Measurements from ENCODE around the gene DOCK3. TPM values are rescaled to one million over a fixed set of nuclear protein-coding genes. Genes with fewer than 3 reads are reported as not detected.

Gene DOCK3
- total RNA-seq, 1 experiment from 2014 or later = 0.14 TPM

DNA sequence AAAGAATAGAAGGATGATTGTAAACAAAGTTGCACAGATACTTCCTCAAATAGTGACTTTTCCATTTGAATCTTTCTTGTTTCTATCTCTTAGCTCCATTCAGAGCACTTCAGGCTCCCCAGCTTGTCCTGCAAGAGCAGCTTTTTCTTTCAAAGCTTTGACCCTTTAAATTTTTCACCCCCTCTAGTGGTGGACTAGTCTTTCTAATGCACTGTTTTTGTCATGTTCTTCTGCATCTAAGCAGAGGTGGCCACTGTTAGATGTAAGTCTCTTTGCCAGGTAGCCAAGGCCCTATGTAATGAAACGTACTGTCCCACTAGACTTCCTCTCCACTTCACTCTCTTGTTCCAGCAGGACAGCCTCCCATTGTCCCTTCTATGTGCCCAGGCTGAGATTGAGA is 636.3 kb downstream of the DOCK3 start:
- POLR2A ChIA-PET = no interaction called here
- H3K9me3 Mint-ChIP-seq (ENCODE audit: unreplicated experiment) = no peaks in the 10 kb centered on the region
- no TSS peak for BruUV-seq (replicated peaks)

GRCh38 chr3:51328206-51328605 is 653.5 kb downstream of the DOCK3 start:
- intact Hi-C loops (cut with micrococcal nuclease) = no loop called here
- CTCF ChIA-PET = interaction anchor here (0.6 to 1.1 kb wide), 3 partner anchors 11 to 26 kb away, joined by 3 to 7 read pairs (median 3); no protein-coding TSS in a partner anchor
- no TSS peak for BruUV-seq (replicated peaks)
- no peak overlapping the region for H3K4me3 Mint-ChIP-seq (ENCODE audit: unreplicated experiment)
- TF ChIP-seq, protein P1, sequence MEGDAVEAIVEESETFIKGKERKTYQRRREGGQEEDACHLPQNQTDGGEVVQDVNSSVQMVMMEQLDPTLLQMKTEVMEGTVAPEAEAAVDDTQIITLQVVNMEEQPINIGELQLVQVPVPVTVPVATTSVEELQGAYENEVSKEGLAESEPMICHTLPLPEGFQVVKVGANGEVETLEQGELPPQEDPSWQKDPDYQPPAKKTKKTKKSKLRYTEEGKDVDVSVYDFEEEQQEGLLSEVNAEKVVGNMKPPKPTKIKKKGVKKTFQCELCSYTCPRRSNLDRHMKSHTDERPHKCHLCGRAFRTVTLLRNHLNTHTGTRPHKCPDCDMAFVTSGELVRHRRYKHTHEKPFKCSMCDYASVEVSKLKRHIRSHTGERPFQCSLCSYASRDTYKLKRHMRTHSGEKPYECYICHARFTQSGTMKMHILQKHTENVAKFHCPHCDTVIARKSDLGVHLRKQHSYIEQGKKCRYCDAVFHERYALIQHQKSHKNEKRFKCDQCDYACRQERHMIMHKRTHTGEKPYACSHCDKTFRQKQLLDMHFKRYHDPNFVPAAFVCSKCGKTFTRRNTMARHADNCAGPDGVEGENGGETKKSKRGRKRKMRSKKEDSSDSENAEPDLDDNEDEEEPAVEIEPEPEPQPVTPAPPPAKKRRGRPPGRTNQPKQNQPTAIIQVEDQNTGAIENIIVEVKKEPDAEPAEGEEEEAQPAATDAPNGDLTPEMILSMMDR (IDR thresholded peaks at IDR 0.05; ENCODE audit: unreplicated experiment) = no peak
- no peaks in the 10 kb centered on the region for H3K36me3 Mint-ChIP-seq (ENCODE audit: insufficient read depth, unreplicated experiment)
- H3K9me3 Mint-ChIP-seq (ENCODE audit: unreplicated experiment) = peaks cover 7% of the 10 kb centered on the region
- no peaks in the 10 kb centered on the region for H3K4me1 Mint-ChIP-seq (ENCODE audit: insufficient read depth, unreplicated experiment)
- no peaks in the 10 kb centered on the region for H3K27me3 Mint-ChIP-seq (ENCODE audit: insufficient read depth, unreplicated experiment)
- no peak overlapping the region for H3K27ac Mint-ChIP-seq (ENCODE audit: low read depth, unreplicated experiment)
- POLR2A ChIA-PET = no interaction called here
- no peak for DNase-seq (ENCODE audit: unreplicated experiment)

More for the DNA sequence above, 636.3 kb downstream of the DOCK3 start:
- Mint-ChIP-seq H3K27me3 (ENCODE audit: insufficient read depth, unreplicated experiment) (no peaks in the 10 kb centered on the region), H3K4me3 (ENCODE audit: unreplicated experiment) (no peak overlapping the region), H3K27ac (ENCODE audit: low read depth, unreplicated experiment) (no peak overlapping the region), H3K36me3 (ENCODE audit: insufficient read depth, unreplicated experiment) (no peaks in the 10 kb centered on the region), H3K4me1 (ENCODE audit: insufficient read depth, unreplicated experiment) (no peaks in the 10 kb centered on the region)
- TF ChIP-seq, protein P1 (IDR thresholded peaks at IDR 0.05; ENCODE audit: unreplicated experiment) = peak; percentile 22
- CTCF ChIA-PET = interaction anchor here (0.6 to 2.2 kb wide), 10 partner anchors 8 to 696 kb away, joined by 3 to 12 read pairs (median 4); no protein-coding TSS in a partner anchor
- DNase-seq (ENCODE audit: unreplicated experiment) = peak; percentile 47
- intact Hi-C loops (cut with micrococcal nuclease) = loop anchor here (2.0 kb wide), 1 partner anchor 62 kb away; no protein-coding TSS in a partner anchor

GRCh38 chr3:51330046-51330445 is 655.3 kb downstream of the DOCK3 start:
- ChIA-PET POLR2A (no interaction called here), CTCF (interaction anchor here (1.5 kb wide), 1 partner anchor 42 kb away, joined by 3 read pairs; no protein-coding TSS in a partner anchor)
- H3K4me1 Mint-ChIP-seq (ENCODE audit: insufficient read depth, unreplicated experiment) = no peaks in the 10 kb centered on the region
- TF ChIP-seq, protein P1 (IDR thresholded peaks at IDR 0.05; ENCODE audit: unreplicated experiment) = no peak
- H3K4me3 Mint-ChIP-seq (ENCODE audit: unreplicated experiment) = no peak overlapping the region
- H3K27me3 Mint-ChIP-seq (ENCODE audit: insufficient read depth, unreplicated experiment) = no peaks in the 10 kb centered on the region
- BruUV-seq (replicated peaks) = no TSS peak
- no peak overlapping the region for H3K27ac Mint-ChIP-seq (ENCODE audit: low read depth, unreplicated experiment)
- no peaks in the 10 kb centered on the region for H3K36me3 Mint-ChIP-seq (ENCODE audit: insufficient read depth, unreplicated experiment)
- no peak for DNase-seq (ENCODE audit: unreplicated experiment)
- H3K9me3 Mint-ChIP-seq (ENCODE audit: unreplicated experiment) = no peaks in the 10 kb centered on the region
- intact Hi-C loops (cut with micrococcal nuclease) = no loop called here

DNA sequence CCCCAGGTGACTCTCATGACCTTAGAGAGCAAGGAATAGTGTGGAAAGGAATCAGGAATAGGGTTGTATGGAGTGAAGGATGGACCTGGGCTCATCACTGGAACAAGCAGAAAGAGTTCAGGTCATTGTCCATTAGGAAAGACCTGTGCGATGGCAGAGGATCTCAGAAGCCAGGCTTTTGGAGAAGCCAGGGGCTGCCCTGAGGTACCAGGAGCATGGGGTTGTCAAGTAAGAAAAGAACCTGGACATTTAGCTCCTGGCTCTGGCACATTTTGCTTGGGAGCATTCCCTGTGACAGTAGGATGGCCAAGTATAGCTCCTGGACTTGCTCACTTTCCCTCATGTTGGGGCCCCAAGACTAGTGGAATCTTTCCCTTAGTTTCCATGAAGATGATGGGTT is 657.4 kb downstream of the DOCK3 start:
- Mint-ChIP-seq H3K4me3 (ENCODE audit: unreplicated experiment) (no peak overlapping the region), H3K27me3 (ENCODE audit: insufficient read depth, unreplicated experiment) (no peaks in the 10 kb centered on the region), H3K27ac (ENCODE audit: low read depth, unreplicated experiment) (no peak overlapping the region), H3K36me3 (ENCODE audit: insufficient read depth, unreplicated experiment) (no peaks in the 10 kb centered on the region), H3K9me3 (ENCODE audit: unreplicated experiment) (no peaks in the 10 kb centered on the region), H3K4me1 (ENCODE audit: insufficient read depth, unreplicated experiment) (no peaks in the 10 kb centered on the region)
- no peak for DNase-seq (ENCODE audit: unreplicated experiment)
- intact Hi-C loops (cut with micrococcal nuclease) = no loop called here
- TF ChIP-seq, protein P1 (IDR thresholded peaks at IDR 0.05; ENCODE audit: unreplicated experiment) = no peak
- CTCF ChIA-PET = no interaction called here
- BruUV-seq (replicated peaks) = no TSS peak
- POLR2A ChIA-PET = interaction anchor here (0.7 kb wide), 1 partner anchor 1258 kb away, joined by 4 read pairs; no protein-coding TSS in a partner anchor
